K562 (cell line): ENCODE measurements around the gene PPP6R3.

Experiments
- BCOR ChIP-seq: fragments of 450-650 bp; IDR thresholded peaks from 2 replicates; pipeline ENCODE4 v1.6.1; 2016
- BRCA1 ChIP-seq, 2 experiments: fragments of 450-650 bp in 1 of 2; sonication (generic) in 1 of 2; formaldehyde crosslinking in 1 of 2; IDR thresholded peaks; 2 replicates each; pipeline versions ENCODE4 v1.5.0 to v1.6.1; 2017 to 2020; ENCODE audit warnings: mild to moderate bottlenecking in 1 of 2, missing genetic modification reagents in 1 of 2
- CEBPG ChIP-seq, 3 experiments: fragments of 200-800 bp in 1 of 3; sonication (Bioruptor generic) in 1 of 3; sonication (generic) in 1 of 3; formaldehyde crosslinking in 1 of 3; IDR thresholded peaks in 2 of 3; conservative IDR thresholded peaks in 1 of 3; 2 replicates each; pipeline versions ENCODE4 v1.6.1 to v1.8.0; 2016 to 2022; ENCODE audit warnings: missing compliant biosample characterization in 2 of 3, missing genetic modification characterization in 2 of 3, mild to moderate bottlenecking in 1 of 3, missing genetic modification reagents in 1 of 3
- CHD2 ChIP-seq: IDR thresholded peaks from 2 replicates; pipeline ENCODE4 v1.6.1; 2011; ENCODE audit warnings: low read depth, low read length
- CTCF ChIP-seq, 3 experiments: IDR thresholded peaks in 2 of 3; conservative IDR thresholded peaks in 1 of 3; 2 replicates each; pipeline ENCODE4 v1.5.1; 2011 to 2012; ENCODE audit warnings: low read length in 3 of 3, mild to moderate bottlenecking in 3 of 3, control low read depth in 2 of 3, improper control_type of control experiment in 1 of 3, inconsistent platforms in 1 of 3, low read depth in 1 of 3, mixed read lengths in 1 of 3, moderate library complexity in 1 of 3; ENCODE audit not compliant: insufficient read depth in 2 of 3
- GABPA ChIP-seq: fragments of 200-800 bp; sonication (Bioruptor generic); conservative IDR thresholded peaks from 2 replicates; pipeline ENCODE4 v1.6.1; 2016; ENCODE audit warnings: low read depth, missing genetic modification characterization, missing compliant biosample characterization
- HDAC6 ChIP-seq: IDR thresholded peaks from 2 replicates; pipeline ENCODE4 v1.6.1; 2012; ENCODE audit warnings: low read depth, mild to moderate bottlenecking, control low read depth, inconsistent platforms, low read length, moderate library complexity
- POLR2A ChIP-seq: fragments of 450-650 bp; conservative IDR thresholded peaks from 2 replicates; pipeline ENCODE4 v1.6.1; 2016
- POLR2AphosphoS5 ChIP-seq: IDR thresholded peaks from 2 replicates; pipeline ENCODE4 v1.6.1; 2011; ENCODE audit warnings: mild to moderate bottlenecking, low read depth, low read length, moderate library complexity; ENCODE audit not compliant: control insufficient read depth, insufficient read depth
- RFX1 ChIP-seq: fragments of 450-650 bp; IDR thresholded peaks from 2 replicates; pipeline ENCODE4 v1.6.1; 2016; ENCODE audit warnings: mild to moderate bottlenecking, moderate library complexity
- SMARCB1 ChIP-seq: IDR thresholded peaks from 2 replicates; pipeline ENCODE4 v1.6.1; 2011; ENCODE audit warnings: improper control_type of control experiment, low read depth; ENCODE audit not compliant: insufficient read length
- ZNF449 ChIP-seq: fragments of 250-450 bp; sonication (Bioruptor Pico); IDR thresholded peaks from 2 replicates; pipeline ENCODE4 v1.8.0; 2022; ENCODE audit warnings: moderate library complexity, mild to moderate bottlenecking, inconsistent platforms

GRCh38 chr11:68501813-68502212, 41.3 kb downstream of the PPP6R3 start:
- TF ChIP-seq BRCA1 (IDR thresholded peaks at IDR 0.05) (no peak), BRCA1 (CRISPR knock-in tag; IDR thresholded peaks at IDR 0.05) (no peak), ZNF449 (CRISPR knock-in tag) (no peak), BCOR (no peak), RFX1 (no peak), CHD2 (no peak), CTCF (IDR thresholded peaks at IDR 0.05 in 2 of 3, conservative IDR thresholded peaks at IDR 0.05 in 1 of 3; ENCODE audit: insufficient read depth in 2 of 3, low read depth in 1 of 3, low read length in 3 of 3) (no peak), SMARCB1 (no peak), POLR2AphosphoS5 (no peak), GABPA (no peak), HDAC6 (no peak), POLR2A (no peak), CEBPG (CRISPR knock-in tag; IDR thresholded peaks at IDR 0.05) (no peak), CEBPG (tag; conservative IDR thresholded peaks at IDR 0.05 in 1 of 2, IDR thresholded peaks at IDR 0.05 in 1 of 2) (no peak)
